Measurements from ENCODE around the gene SYTL1.

SYTL1 gene

GRCh38 chr1:27349784-27350662 is 8.2 kb downstream of the SYTL1 start:
- no peak for DNase-seq

GRCh38 chr1:27350663-27351540 is 9.1 kb downstream of the SYTL1 start:
- no peak for DNase-seq

- DNase-seq, result no peak
These were observed 9.8 kb downstream of the SYTL1 start for GRCh38 chr1:27351541-27352107.

- no peak for DNase-seq
These were observed 11.3 kb downstream of the SYTL1 start for GRCh38 chr1:27353166-27353565.

GRCh38 chr1:27353629-27354028 is 11.8 kb downstream of the SYTL1 start:
- DNase-seq, result no peak

GRCh38 chr1:27355683-27356082 is 13.9 kb downstream of the SYTL1 start:
- DNase-seq, result no peak

- DNase-seq, result no peak
These were observed 14.4 kb downstream of the SYTL1 start for GRCh38 chr1:27356277-27356618.

GRCh38 chr1:27356619-27357280 is 14.9 kb downstream of the SYTL1 start:
- peak; percentile 54 for DNase-seq

- peak; percentile 75 for DNase-seq
These were observed 15.6 kb downstream of the SYTL1 start for GRCh38 chr1:27357281-27358037.

GRCh38 chr1:27358038-27358927 is 16.5 kb downstream of the SYTL1 start:
- DNase-seq, result no peak

GRCh38 chr1:27358928-27359313 is 17.1 kb downstream of the SYTL1 start:
- no peak for DNase-seq

GRCh38 chr1:27359822-27360158 is 18.0 kb downstream of the SYTL1 start:
- DNase-seq, result no peak

GRCh38 chr1:27360159-27361043 is 18.6 kb downstream of the SYTL1 start:
- DNase-seq, result no peak

- DNase-seq, result no peak
These were observed 19.2 kb downstream of the SYTL1 start for GRCh38 chr1:27361044-27361402.

GRCh38 chr1:27361553-27361952 is 19.7 kb downstream of the SYTL1 start:
- no peak for DNase-seq

- no peak for DNase-seq
These were observed 22.2 kb downstream of the SYTL1 start for GRCh38 chr1:27363766-27364695.

- no peak for DNase-seq
These were observed 23.0 kb downstream of the SYTL1 start for GRCh38 chr1:27364696-27365371.

GRCh38 chr1:27365372-27366112 is 23.7 kb downstream of the SYTL1 start:
- DNase-seq, result peak; percentile 70

All from CD4-positive, alpha-beta T cell treated with Interleukin-4 for 4 hours (primary cell).